HG03139 (cell line): ENCODE measurements around the gene UNC93A.
"Not testable (repeated sequence)": the region's sequence is repeated elsewhere in the genome, so short reads cannot be mapped to it uniquely, and the experiment has no call there.

Experiments used
- ATAC-seq: cut with Tn5 transposase; IDR thresholded peaks from one replicate; pipeline ENCODE4 v1.9.1; 2021; ENCODE audit not compliant: unreplicated experiment

The UNC93A gene

GRCh38 chr6:167270499-167271311 is 20.4 kb upstream of the UNC93A start:
- ATAC-seq = no peak

- no peak for ATAC-seq
Measured at GRCh38 chr6:167272151-167272550, 19.0 kb upstream of the UNC93A start.

- ATAC-seq = no peak
Measured at GRCh38 chr6:167272696-167273379, 18.3 kb upstream of the UNC93A start.

- ATAC-seq = no peak
Measured at GRCh38 chr6:167274270-167274669, 16.8 kb upstream of the UNC93A start.

GRCh38 chr6:167275001-167275400 is 16.1 kb upstream of the UNC93A start:
- no peak for ATAC-seq

GRCh38 chr6:167275436-167275835 is 15.7 kb upstream of the UNC93A start:
- ATAC-seq = no peak

GRCh38 chr6:167276772-167277533 is 14.2 kb upstream of the UNC93A start:
- ATAC-seq = no peak

- ATAC-seq = not testable (repeated sequence)
Measured at GRCh38 chr6:167278173-167278940, 12.8 kb upstream of the UNC93A start.

GRCh38 chr6:167279766-167280446 is 11.2 kb upstream of the UNC93A start:
- no peak for ATAC-seq

GRCh38 chr6:167280466-167280865 is 10.6 kb upstream of the UNC93A start:
- ATAC-seq = not testable (repeated sequence)

- ATAC-seq = no peak
Measured at GRCh38 chr6:167282165-167282564, 8.9 kb upstream of the UNC93A start.

GRCh38 chr6:167284565-167284964 is 6.5 kb upstream of the UNC93A start:
- not testable (repeated sequence) for ATAC-seq

GRCh38 chr6:167285077-167285770 is 5.9 kb upstream of the UNC93A start:
- no peak for ATAC-seq

- no peak for ATAC-seq
Measured at GRCh38 chr6:167287513-167288048, 3.5 kb upstream of the UNC93A start.

- not testable (repeated sequence) for ATAC-seq
Measured at GRCh38 chr6:167288591-167289225, 2.4 kb upstream of the UNC93A start.

GRCh38 chr6:167289291-167289690 is 1.8 kb upstream of the UNC93A start:
- not testable (repeated sequence) for ATAC-seq

- ATAC-seq = no peak
Measured at GRCh38 chr6:167291623-167292300, 647 bp downstream of the UNC93A start.
